ENCODE results near the gene CMIP. TPM values are rescaled to one million over a fixed set of nuclear protein-coding genes. Genes with fewer than 3 reads are reported as not detected.

CMIP gene
- total RNA-seq, 1 experiment from 2014 or later: 68.0 TPM

GRCh38 chr16:81516478-81517149 is 72.0 kb downstream of the CMIP start:
- Mint-ChIP-seq H3K36me3 (ENCODE audit: insufficient read depth, unreplicated experiment) (peaks cover 30% of the 10 kb centered on the region), H3K4me1 (ENCODE audit: low read depth, unreplicated experiment) (peaks cover 22% of the 10 kb centered on the region), H3K9me3 (ENCODE audit: unreplicated experiment) (no peaks in the 10 kb centered on the region), H3K27me3 (ENCODE audit: insufficient read depth, unreplicated experiment) (no peaks in the 10 kb centered on the region), H3K27ac (ENCODE audit: unreplicated experiment) (peak overlapping the region; percentile 57), H3K4me3 (ENCODE audit: unreplicated experiment) (no peak overlapping the region)
- peaks cover 28% of the 10 kb centered on the region for H3K4me1 ChIP-seq
- CTCF ChIA-PET: no interaction called here
- TF ChIP-seq CTCF (IDR thresholded peaks at IDR 0.05; ENCODE audit: insufficient read depth in 1 of 2, low read depth in 1 of 2, low read length in 1 of 2, severe bottlenecking in 1 of 2, unreplicated experiment in 1 of 2): no peak
- no peaks in the 10 kb centered on the region for H3K9me3 ChIP-seq
- DNase-seq: no peak
- H3K4me3 ChIP-seq (ENCODE audit: low read depth, low read length): no peak overlapping the region
- no peaks in the 10 kb centered on the region for H3K27me3 ChIP-seq (replicated peaks; ENCODE audit: control insufficient read depth, insufficient read depth, low read length)
- intact Hi-C loops (cut with micrococcal nuclease; ENCODE audit: unreplicated experiment): no loop called here
- POLR2A ChIA-PET: no interaction called here
- 0 out of 2 replicates have a peak, but pooled peaks cover 2% of the 10 kb centered on the region for H3K36me3 ChIP-seq (ENCODE audit: control insufficient read depth, insufficient read depth, low read length)
- BruUV-seq (replicated peaks): no TSS peak

- POLR2A ChIA-PET: no interaction called here
- CTCF ChIA-PET: no interaction called here
- Histone ChIP-seq H3K9me3 (no peaks in the 10 kb centered on the region), H3K36me3 (ENCODE audit: control insufficient read depth, insufficient read depth, low read length) (0 out of 2 replicates have a peak, but pooled peaks cover 2% of the 10 kb centered on the region), H3K4me1 (peaks cover 25% of the 10 kb centered on the region), H3K27me3 (replicated peaks; ENCODE audit: control insufficient read depth, insufficient read depth, low read length) (no peaks in the 10 kb centered on the region), H3K4me3 (ENCODE audit: low read depth, low read length) (no peak overlapping the region)
- Mint-ChIP-seq H3K4me3 (ENCODE audit: unreplicated experiment) (no peak overlapping the region), H3K4me1 (ENCODE audit: low read depth, unreplicated experiment) (peaks cover 22% of the 10 kb centered on the region), H3K27ac (ENCODE audit: unreplicated experiment) (peak overlapping the region; percentile 57), H3K36me3 (ENCODE audit: insufficient read depth, unreplicated experiment) (peaks cover 30% of the 10 kb centered on the region), H3K9me3 (ENCODE audit: unreplicated experiment) (no peaks in the 10 kb centered on the region), H3K27me3 (ENCODE audit: insufficient read depth, unreplicated experiment) (no peaks in the 10 kb centered on the region)
- no TSS peak for BruUV-seq (replicated peaks)
- intact Hi-C loops (cut with micrococcal nuclease; ENCODE audit: unreplicated experiment): no loop called here
- TF ChIP-seq CTCF (IDR thresholded peaks at IDR 0.05; ENCODE audit: insufficient read depth in 1 of 2, low read depth in 1 of 2, low read length in 1 of 2, severe bottlenecking in 1 of 2, unreplicated experiment in 1 of 2): no peak
- DNase-seq: no peak
These were observed 72.5 kb downstream of the CMIP start for GRCh38 chr16:81517150-81517499.

- H3K36me3 ChIP-seq (ENCODE audit: control insufficient read depth, insufficient read depth, low read length): 0 out of 2 replicates have a peak, but pooled peaks cover 2% of the 10 kb centered on the region
- POLR2A ChIA-PET: no interaction called here
- Mint-ChIP-seq H3K27me3 (ENCODE audit: insufficient read depth, unreplicated experiment) (no peaks in the 10 kb centered on the region), H3K4me1 (ENCODE audit: low read depth, unreplicated experiment) (peaks cover 21% of the 10 kb centered on the region), H3K36me3 (ENCODE audit: insufficient read depth, unreplicated experiment) (peaks cover 31% of the 10 kb centered on the region), H3K9me3 (ENCODE audit: unreplicated experiment) (no peaks in the 10 kb centered on the region), H3K27ac (ENCODE audit: unreplicated experiment) (no peak overlapping the region), H3K4me3 (ENCODE audit: unreplicated experiment) (no peak overlapping the region)
- no TSS peak for BruUV-seq (replicated peaks)
- no peak overlapping the region for H3K4me3 ChIP-seq (ENCODE audit: low read depth, low read length)
- CTCF ChIA-PET: no interaction called here
- H3K27me3 ChIP-seq (replicated peaks; ENCODE audit: control insufficient read depth, insufficient read depth, low read length): no peaks in the 10 kb centered on the region
- H3K4me1 ChIP-seq: peaks cover 23% of the 10 kb centered on the region
- intact Hi-C loops (cut with micrococcal nuclease; ENCODE audit: unreplicated experiment): no loop called here
- H3K9me3 ChIP-seq: no peaks in the 10 kb centered on the region
- no peak for DNase-seq
- TF ChIP-seq CTCF (IDR thresholded peaks at IDR 0.05; ENCODE audit: insufficient read depth in 1 of 2, low read depth in 1 of 2, low read length in 1 of 2, severe bottlenecking in 1 of 2, unreplicated experiment in 1 of 2): no peak
These were observed 73.2 kb downstream of the CMIP start for GRCh38 chr16:81517629-81518438.
